PC-9 (cell line): ENCODE data around the gene PLK1. TPM values are rescaled to one million over a fixed set of nuclear protein-coding genes. Genes with fewer than 3 reads are reported as not detected.

Experiments used
- BruUV-seq: library from RNA; stranded (reverse); fragments of 400-500 nt; replicated peaks from 2 replicates; lab custom pipeline; 2021; lab: Mats Ljungman, UMichigan
- CTCF ChIA-PET: fragments of 300-600 bp; sonication (Branson Sonifier 250); formaldehyde crosslinking; loops from one replicate; lab custom pipeline; 2022; ENCODE audit warnings: antibody characterized with exemption; lab: Charles Lee
- POLR2A ChIA-PET: fragments of 300-600 bp; sonication (Branson Sonifier 250); formaldehyde crosslinking; loops from one replicate; lab custom pipeline; 2022; ENCODE audit warnings: antibody characterized with exemption; ENCODE audit not compliant: unreplicated experiment; lab: Charles Lee
- DNase-seq, 2 experiments: peaks; one replicate each; pipeline versions ENCODE4 v3.0.0 to v3.0.0-alpha.2; 2015 to 2022; ENCODE audit warnings: mixed read lengths in 1 of 2
- H2AFZ ChIP-seq: fragments of 200-600 bp; sonication (generic); 2 replicates; pipeline ENCODE4 v1.8.1; 2017; ENCODE audit warnings: antibody characterized with exemption
- H3F3A ChIP-seq: fragments of 200-600 bp; sonication (generic); 2 replicates; pipeline ENCODE4 v1.8.1; 2017; ENCODE audit warnings: antibody characterized with exemption, mild to moderate bottlenecking, low read depth; ENCODE audit not compliant: insufficient read depth
- H3K27ac ChIP-seq: fragments of 200-600 bp; sonication (generic); 2 replicates; pipeline ENCODE4 v1.6.1; 2016; ENCODE audit warnings: mixed run types
- H3K27me3 ChIP-seq: fragments of 200-600 bp; sonication (generic); 2 replicates; pipeline ENCODE4 v1.6.1; 2016; ENCODE audit warnings: low read depth, mixed run types; ENCODE audit not compliant: insufficient read depth
- H3K36me3 ChIP-seq: fragments of 200-600 bp; sonication (generic); 2 replicates; pipeline ENCODE4 v1.6.1; 2016; ENCODE audit warnings: low read depth, mixed run types
- H3K4me1 ChIP-seq: fragments of 200-600 bp; sonication (generic); replicated peaks from 2 replicates; pipeline ENCODE4 v1.6.1; 2016; ENCODE audit warnings: mixed run types; ENCODE audit not compliant: insufficient read depth
- H3K4me2 ChIP-seq: fragments of 200-600 bp; sonication (generic); 2 replicates; pipeline ENCODE4 v1.6.1; 2017; ENCODE audit warnings: mixed run types
- H3K4me3 ChIP-seq: fragments of 200-600 bp; sonication (generic); 2 replicates; pipeline ENCODE4 v1.6.1; 2016; ENCODE audit warnings: mixed run types
- H3K79me2 ChIP-seq: fragments of 200-600 bp; sonication (generic); 2 replicates; pipeline ENCODE4 v1.6.1; 2017; ENCODE audit warnings: low read depth, mixed run types
- H3K9me2 ChIP-seq: fragments of 200-600 bp; sonication (generic); 2 replicates; pipeline ENCODE4 v1.8.1; 2017; ENCODE audit warnings: mild to moderate bottlenecking; ENCODE audit not compliant: insufficient read depth
- H3K9me3 ChIP-seq: fragments of 200-600 bp; sonication (generic); 2 replicates; pipeline ENCODE4 v1.8.1; 2016; ENCODE audit warnings: low read depth; ENCODE audit not compliant: insufficient read depth
- H4K20me1 ChIP-seq: fragments of 200-600 bp; sonication (generic); 2 replicates; pipeline ENCODE4 v1.8.1; 2017; ENCODE audit not compliant: insufficient read depth
- EZH2 ChIP-seq: fragments of 200-600 bp; sonication (generic); IDR thresholded peaks from 2 replicates; pipeline ENCODE4 v1.8.0; 2017; ENCODE audit warnings: antibody characterized with exemption, low read depth
- intact Hi-C: fragments of 100-400 bp; cut with micrococcal nuclease; formaldehyde crosslinking; loops from one replicate; pipeline ENCODE4 v1.10.0; 2022; ENCODE audit not compliant: unreplicated experiment
- total RNA-seq: library from RNA; stranded (reverse); gene quantifications from 2 replicates; pipeline ENCODE4 v1.2.3, GENCODE V29; 2021
- TF ChIP-seq, protein P1 (sequence below): fragments of 200-600 bp; sonication (generic); conservative IDR thresholded peaks from 2 replicates; pipeline ENCODE4 v1.6.1; 2017; ENCODE audit warnings: mixed run types, antibody characterized with exemption, mild to moderate bottlenecking, moderate library complexity

Gene PLK1
- total RNA-seq, 1 experiment from 2014 or later, result 169 TPM

DNA sequence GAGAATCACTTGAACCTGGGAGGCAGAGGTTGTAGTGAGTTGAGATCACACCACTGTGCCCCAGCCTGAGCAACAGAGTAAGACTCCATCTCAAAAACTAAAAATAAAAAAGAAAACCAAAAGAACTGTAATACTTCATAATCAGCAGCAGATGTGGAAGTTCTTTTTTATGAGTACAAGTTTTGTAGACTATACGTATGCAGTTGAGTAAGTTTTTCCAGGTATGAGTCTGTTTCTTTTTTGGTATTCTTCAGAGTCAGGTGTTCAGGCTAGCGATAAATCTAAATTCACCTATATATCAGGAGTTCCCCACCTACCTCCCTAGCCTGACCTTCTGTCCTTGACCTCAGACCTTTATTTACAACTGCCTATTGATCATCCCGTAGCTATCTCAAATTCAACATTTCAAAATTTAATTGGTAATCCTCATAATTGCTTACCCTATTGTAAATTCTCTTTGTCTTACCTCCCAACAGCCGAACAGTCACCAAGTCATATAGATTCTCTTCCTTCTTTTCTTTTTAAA lies 26.7 kb upstream of the PLK1 start:
- DNase-seq, result no peak
- peaks cover 50% of the 10 kb centered on the region for H4K20me1 ChIP-seq
- intact Hi-C loops, result no loop called here
- H3K27ac ChIP-seq, result no peak overlapping the region
- H3K36me3 ChIP-seq, result peaks cover 12% of the 10 kb centered on the region
- no peaks in the 10 kb centered on the region for H3K4me1 ChIP-seq
- no TSS peak for BruUV-seq
- H3K4me3 ChIP-seq, result no peak overlapping the region
- peaks cover 36% of the 10 kb centered on the region for H3K79me2 ChIP-seq
- POLR2A ChIA-PET, result no interaction called here
- H3F3A ChIP-seq, result no peaks in the 10 kb centered on the region; the same call in 1 of the 2 replicates
- CTCF ChIA-PET, result no interaction called here
- H2AFZ ChIP-seq, result no peak overlapping the region
- TF ChIP-seq, protein P1, sequence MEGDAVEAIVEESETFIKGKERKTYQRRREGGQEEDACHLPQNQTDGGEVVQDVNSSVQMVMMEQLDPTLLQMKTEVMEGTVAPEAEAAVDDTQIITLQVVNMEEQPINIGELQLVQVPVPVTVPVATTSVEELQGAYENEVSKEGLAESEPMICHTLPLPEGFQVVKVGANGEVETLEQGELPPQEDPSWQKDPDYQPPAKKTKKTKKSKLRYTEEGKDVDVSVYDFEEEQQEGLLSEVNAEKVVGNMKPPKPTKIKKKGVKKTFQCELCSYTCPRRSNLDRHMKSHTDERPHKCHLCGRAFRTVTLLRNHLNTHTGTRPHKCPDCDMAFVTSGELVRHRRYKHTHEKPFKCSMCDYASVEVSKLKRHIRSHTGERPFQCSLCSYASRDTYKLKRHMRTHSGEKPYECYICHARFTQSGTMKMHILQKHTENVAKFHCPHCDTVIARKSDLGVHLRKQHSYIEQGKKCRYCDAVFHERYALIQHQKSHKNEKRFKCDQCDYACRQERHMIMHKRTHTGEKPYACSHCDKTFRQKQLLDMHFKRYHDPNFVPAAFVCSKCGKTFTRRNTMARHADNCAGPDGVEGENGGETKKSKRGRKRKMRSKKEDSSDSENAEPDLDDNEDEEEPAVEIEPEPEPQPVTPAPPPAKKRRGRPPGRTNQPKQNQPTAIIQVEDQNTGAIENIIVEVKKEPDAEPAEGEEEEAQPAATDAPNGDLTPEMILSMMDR, result no peak
- TF ChIP-seq EZH2, result no peak
- no peaks in the 10 kb centered on the region for H3K9me2 ChIP-seq
- H3K4me2 ChIP-seq, result no peak overlapping the region
- no peaks in the 10 kb centered on the region for H3K27me3 ChIP-seq
- no peaks in the 10 kb centered on the region for H3K9me3 ChIP-seq

DNA sequence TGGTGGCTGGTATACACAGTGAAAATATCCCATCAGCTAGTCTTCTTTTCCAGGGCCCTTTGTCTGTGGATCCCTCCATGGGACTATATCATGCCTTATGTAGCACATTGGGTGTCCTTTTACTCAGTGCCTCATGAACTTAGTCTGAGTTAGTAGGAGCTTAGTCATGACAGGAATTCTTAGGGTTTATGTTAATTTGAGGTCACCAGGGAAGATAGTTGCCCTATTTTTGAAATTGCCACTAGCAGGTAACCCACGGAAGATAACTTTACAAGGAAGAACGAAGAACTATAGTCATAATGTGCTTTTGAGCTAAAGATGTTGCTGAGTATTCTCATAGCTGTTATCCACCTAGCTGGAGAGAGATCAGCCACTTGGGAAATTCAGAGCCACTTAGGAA lies 14.8 kb upstream of the PLK1 start:
- Histone ChIP-seq H3K4me1 (0 out of 2 replicates have a peak, but pooled peaks cover 2% of the 10 kb centered on the region), H4K20me1 (no peaks in the 10 kb centered on the region), H3K9me2 (no peaks in the 10 kb centered on the region), H3F3A (no peaks in the 10 kb centered on the region; the same call in 1 of the 2 replicates), H2AFZ (no peak overlapping the region), H3K4me3 (no peak overlapping the region), H3K27ac (no peak overlapping the region), H3K9me3 (no peaks in the 10 kb centered on the region), H3K36me3 (peaks cover 24% of the 10 kb centered on the region), H3K4me2 (no peak overlapping the region), H3K27me3 (no peaks in the 10 kb centered on the region), H3K79me2 (no peaks in the 10 kb centered on the region)
- no peak for DNase-seq
- no peak for TF ChIP-seq EZH2
- TF ChIP-seq, protein P1, result no peak
- BruUV-seq, result no TSS peak
- intact Hi-C loops, result no loop called here
- POLR2A ChIA-PET, result no interaction called here
- CTCF ChIA-PET, result no interaction called here

DNA sequence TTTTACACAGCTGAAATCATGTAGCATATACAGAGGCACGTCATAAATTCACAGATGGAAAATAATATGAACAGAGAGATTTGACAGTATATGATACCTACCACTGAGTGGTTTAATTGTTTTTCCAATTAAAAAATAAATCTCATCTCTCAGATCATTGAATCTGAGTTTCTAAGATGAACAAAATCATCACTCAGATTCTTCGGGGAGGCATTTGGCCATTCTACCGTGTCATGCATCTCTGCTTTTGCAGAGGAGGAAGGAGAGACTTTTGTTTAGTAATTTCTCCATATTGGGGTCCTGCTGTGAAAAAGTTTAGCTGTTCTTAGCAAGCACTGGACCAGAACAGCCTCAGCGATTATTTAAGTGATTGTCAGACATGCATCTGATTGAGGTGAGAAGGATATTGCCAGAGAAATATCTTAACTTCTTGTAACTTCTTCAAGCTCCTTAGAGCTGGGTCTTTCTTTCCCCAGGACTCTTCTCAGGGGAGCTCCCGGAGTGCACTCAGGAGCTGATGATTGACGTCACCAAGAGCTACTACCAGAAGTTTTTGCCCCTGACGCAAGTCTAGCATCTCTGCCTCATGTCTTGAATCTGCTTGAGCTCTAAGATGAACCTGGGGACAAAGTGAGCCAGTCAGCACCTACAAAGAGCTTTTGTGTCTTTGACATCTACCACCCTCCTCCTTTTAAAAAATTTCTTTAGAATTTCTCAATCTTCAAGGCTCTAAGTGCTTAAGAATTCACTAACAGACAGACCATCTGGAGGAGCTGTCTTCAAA lies 11.9 kb upstream of the PLK1 start:
- ChIA-PET CTCF (no interaction called here), POLR2A (no interaction called here)
- Histone ChIP-seq H3K9me3 (no peaks in the 10 kb centered on the region), H3K4me1 (peaks cover 21% of the 10 kb centered on the region), H3F3A (peaks cover 16% of the 10 kb centered on the region), H4K20me1 (no peaks in the 10 kb centered on the region), H2AFZ (no peak overlapping the region), H3K4me2 (no peak overlapping the region), H3K27ac (no peak overlapping the region), H3K4me3 (no peak overlapping the region), H3K79me2 (no peaks in the 10 kb centered on the region), H3K27me3 (no peaks in the 10 kb centered on the region), H3K9me2 (no peaks in the 10 kb centered on the region), H3K36me3 (peaks cover 15% of the 10 kb centered on the region)
- no peak for TF ChIP-seq EZH2
- TF ChIP-seq, protein P1, result no peak
- no peak for DNase-seq
- intact Hi-C loops, result no loop called here
- BruUV-seq, result no TSS peak
